ENCODE measurements around the gene LIN52.

Gene LIN52

DNA sequence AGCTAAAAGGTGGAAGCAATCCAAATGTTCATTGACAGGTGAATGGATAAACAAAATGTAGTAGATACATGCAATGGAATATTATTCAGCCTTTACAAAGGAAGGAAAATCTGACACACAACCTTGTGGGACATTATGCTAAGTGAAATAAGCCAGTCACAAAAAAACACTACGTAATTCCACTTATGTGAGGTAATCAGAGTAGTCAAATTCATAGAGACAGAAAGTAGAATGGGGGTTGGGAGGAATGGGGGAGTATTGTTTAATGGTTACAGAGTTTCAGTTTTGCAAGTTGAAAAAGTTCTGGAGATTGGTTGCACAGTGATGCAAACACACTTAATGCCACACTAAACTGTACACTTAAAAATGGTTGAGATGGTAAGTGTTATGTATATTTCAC lies 62.8 kb downstream of the LIN52 start:
- Histone ChIP-seq H3K4me1 (ENCODE audit: insufficient read depth, low read length) (no peaks in the 10 kb centered on the region), H3K27me3 (ENCODE audit: control insufficient read depth in 1 of 2, insufficient read depth in 2 of 2, low read length in 2 of 2) (no peaks in the 10 kb centered on the region), H3K4me3 (ENCODE audit: low read depth in 1 of 2, low read length in 2 of 2) (no peak overlapping the region), H3K27ac (ENCODE audit: low read depth, low read length) (no peak overlapping the region), H3K9me3 (ENCODE audit: low read length) (no peaks in the 10 kb centered on the region), H3K9ac (ENCODE audit: low read length) (no peak overlapping the region), H3K36me3 (ENCODE audit: insufficient read depth, low read length) (no peaks in the 10 kb centered on the region)

DNA sequence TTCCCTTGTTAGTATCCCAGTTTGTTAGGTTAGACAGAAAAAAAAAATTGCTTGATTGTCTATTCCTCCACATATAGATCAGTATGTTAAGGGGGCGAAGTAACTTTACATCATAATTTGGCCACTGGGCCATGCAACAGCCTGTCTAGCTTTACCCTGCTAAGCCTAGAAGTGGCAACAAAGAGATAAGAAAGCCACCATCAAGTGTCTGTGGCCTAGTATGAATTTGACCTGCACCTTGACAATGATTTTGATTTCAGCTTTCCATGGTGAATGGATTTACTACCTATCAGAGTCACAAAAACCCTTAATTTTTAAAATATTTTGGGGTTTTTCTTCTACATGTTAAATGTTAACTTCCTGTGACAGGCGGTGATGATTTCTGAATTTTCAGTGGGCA lies 63.9 kb downstream of the LIN52 start:
- H3K4me3 ChIP-seq (ENCODE audit: low read depth in 1 of 2, low read length in 2 of 2), result no peak overlapping the region
- no peak overlapping the region for H3K9ac ChIP-seq (ENCODE audit: low read length)
- no peaks in the 10 kb centered on the region for H3K27me3 ChIP-seq (ENCODE audit: control insufficient read depth in 1 of 2, insufficient read depth in 2 of 2, low read length in 2 of 2)
- H3K27ac ChIP-seq (ENCODE audit: low read depth, low read length), result no peak overlapping the region
- no peaks in the 10 kb centered on the region for H3K4me1 ChIP-seq (ENCODE audit: insufficient read depth, low read length)
- no peaks in the 10 kb centered on the region for H3K36me3 ChIP-seq (ENCODE audit: insufficient read depth, low read length)
- H3K9me3 ChIP-seq (ENCODE audit: low read length), result no peaks in the 10 kb centered on the region

DNA sequence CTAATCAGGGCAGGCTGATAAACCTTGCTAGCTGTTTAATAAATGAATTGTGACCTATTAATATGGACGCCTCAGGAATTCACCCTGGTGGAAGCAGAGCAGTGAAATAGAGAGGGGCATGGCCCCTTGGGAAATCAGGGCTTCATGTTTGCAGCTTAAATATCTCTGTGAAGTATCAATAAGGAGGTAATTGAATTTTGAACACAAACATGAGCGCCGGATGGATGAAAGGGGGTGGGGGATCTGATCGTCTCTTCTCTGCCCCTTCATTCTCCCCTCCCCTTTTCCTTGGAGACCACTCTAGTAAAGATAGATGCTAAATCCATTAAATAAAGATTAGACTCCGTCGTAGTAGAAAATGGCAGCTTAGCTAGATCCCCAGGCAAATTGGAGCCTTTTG lies 70.5 kb downstream of the LIN52 start:
- H3K27me3 ChIP-seq (ENCODE audit: control insufficient read depth in 1 of 2, insufficient read depth in 2 of 2, low read length in 2 of 2), result no peaks in the 10 kb centered on the region
- H3K4me3 ChIP-seq (ENCODE audit: low read depth in 1 of 2, low read length in 2 of 2), result no peak overlapping the region
- no peaks in the 10 kb centered on the region for H3K4me1 ChIP-seq (ENCODE audit: insufficient read depth, low read length)
- H3K9ac ChIP-seq (ENCODE audit: low read length), result no peak overlapping the region
- no peak overlapping the region for H3K27ac ChIP-seq (ENCODE audit: low read depth, low read length)
- H3K9me3 ChIP-seq (ENCODE audit: low read length), result no peaks in the 10 kb centered on the region
- no peaks in the 10 kb centered on the region for H3K36me3 ChIP-seq (ENCODE audit: insufficient read depth, low read length)

DNA sequence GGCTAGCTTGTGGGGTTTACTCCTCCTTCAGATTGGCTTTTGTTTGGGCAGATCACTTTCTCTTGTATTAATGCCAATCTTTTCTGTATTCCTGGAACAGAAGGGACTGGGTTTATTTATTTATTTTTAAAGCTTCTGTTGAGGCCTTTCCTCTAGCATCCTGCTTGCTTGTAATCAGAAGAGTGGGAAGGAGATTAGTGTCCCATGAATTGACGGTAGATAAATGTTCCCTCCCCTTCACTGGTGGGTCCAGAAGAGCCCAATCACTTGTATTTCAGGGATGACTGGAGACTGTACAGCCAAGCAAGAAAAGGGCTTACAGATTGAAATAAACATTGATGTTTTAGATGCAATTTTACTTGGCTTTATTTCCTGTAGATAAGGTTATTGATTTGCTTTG lies 71.0 kb downstream of the LIN52 start:
- Histone ChIP-seq H3K36me3 (ENCODE audit: insufficient read depth, low read length) (no peaks in the 10 kb centered on the region), H3K9ac (ENCODE audit: low read length) (no peak overlapping the region), H3K4me3 (ENCODE audit: low read depth in 1 of 2, low read length in 2 of 2) (no peak overlapping the region), H3K27ac (ENCODE audit: low read depth, low read length) (no peak overlapping the region), H3K4me1 (ENCODE audit: insufficient read depth, low read length) (no peaks in the 10 kb centered on the region), H3K9me3 (ENCODE audit: low read length) (no peaks in the 10 kb centered on the region), H3K27me3 (ENCODE audit: control insufficient read depth in 1 of 2, insufficient read depth in 2 of 2, low read length in 2 of 2) (no peaks in the 10 kb centered on the region)

DNA sequence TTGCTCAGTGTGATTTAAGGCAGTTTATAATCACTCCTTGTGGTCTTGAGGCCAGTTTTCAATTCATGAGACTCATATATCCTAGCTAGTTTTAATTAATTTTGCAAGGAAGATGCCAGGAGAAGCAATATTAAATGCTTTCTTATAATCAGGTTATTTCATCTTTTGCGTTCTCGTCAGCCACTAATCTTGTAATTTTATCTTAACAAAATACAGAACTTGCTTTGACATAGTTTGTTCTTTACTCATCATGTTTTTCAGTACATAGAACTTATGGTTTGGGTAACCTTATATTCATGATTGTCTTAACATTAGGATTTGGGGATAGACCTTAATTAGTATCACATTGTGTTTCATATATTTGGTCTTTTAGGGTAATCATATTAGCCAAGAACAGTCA lies 76.0 kb downstream of the LIN52 start:
- Histone ChIP-seq H3K27me3 (ENCODE audit: control insufficient read depth in 1 of 2, insufficient read depth in 2 of 2, low read length in 2 of 2) (no peaks in the 10 kb centered on the region), H3K36me3 (ENCODE audit: insufficient read depth, low read length) (no peaks in the 10 kb centered on the region), H3K4me1 (ENCODE audit: insufficient read depth, low read length) (no peaks in the 10 kb centered on the region), H3K27ac (ENCODE audit: low read depth, low read length) (no peak overlapping the region), H3K4me3 (ENCODE audit: low read depth in 1 of 2, low read length in 2 of 2) (no peak overlapping the region), H3K9ac (ENCODE audit: low read length) (no peak overlapping the region), H3K9me3 (ENCODE audit: low read length) (no peaks in the 10 kb centered on the region)

DNA sequence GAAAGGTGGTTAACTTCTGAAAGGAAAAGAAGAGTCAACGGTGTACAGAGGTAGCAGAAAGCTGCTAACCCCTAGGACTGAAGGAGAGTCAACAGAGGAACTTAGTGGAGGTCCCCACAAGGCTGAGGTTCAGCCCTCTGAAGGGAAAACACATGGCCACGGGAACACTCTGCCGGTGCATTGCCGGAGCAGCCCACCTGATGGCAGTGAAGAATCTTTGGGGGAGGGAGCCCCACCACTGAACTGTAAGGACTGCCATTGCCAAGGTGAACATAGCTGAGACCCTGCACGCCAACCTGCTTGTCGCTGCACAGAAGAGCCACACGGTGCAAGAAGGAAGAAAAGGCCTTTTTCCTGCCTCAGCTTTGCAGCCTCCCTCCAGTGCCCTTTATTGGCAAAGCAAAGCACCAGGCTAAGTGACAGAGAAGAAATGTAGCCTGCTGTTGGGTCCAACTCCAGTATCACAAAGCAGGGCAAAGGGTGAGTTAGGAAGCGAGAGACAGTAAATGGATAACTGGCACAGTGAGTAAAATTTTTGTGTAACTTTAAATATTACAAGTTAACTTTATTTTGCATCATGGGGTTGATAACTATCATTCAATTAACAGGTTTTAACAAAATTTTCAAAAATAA lies 76.9 kb downstream of the LIN52 start:
- H3K36me3 ChIP-seq (ENCODE audit: insufficient read depth, low read length), result no peaks in the 10 kb centered on the region
- H3K9ac ChIP-seq (ENCODE audit: low read length), result no peak overlapping the region
- H3K4me1 ChIP-seq (ENCODE audit: insufficient read depth, low read length), result no peaks in the 10 kb centered on the region
- H3K27ac ChIP-seq (ENCODE audit: low read depth, low read length), result no peak overlapping the region
- no peaks in the 10 kb centered on the region for H3K27me3 ChIP-seq (ENCODE audit: control insufficient read depth in 1 of 2, insufficient read depth in 2 of 2, low read length in 2 of 2)
- H3K9me3 ChIP-seq (ENCODE audit: low read length), result no peaks in the 10 kb centered on the region
- H3K4me3 ChIP-seq (ENCODE audit: low read depth in 1 of 2, low read length in 2 of 2), result no peak overlapping the region

DNA sequence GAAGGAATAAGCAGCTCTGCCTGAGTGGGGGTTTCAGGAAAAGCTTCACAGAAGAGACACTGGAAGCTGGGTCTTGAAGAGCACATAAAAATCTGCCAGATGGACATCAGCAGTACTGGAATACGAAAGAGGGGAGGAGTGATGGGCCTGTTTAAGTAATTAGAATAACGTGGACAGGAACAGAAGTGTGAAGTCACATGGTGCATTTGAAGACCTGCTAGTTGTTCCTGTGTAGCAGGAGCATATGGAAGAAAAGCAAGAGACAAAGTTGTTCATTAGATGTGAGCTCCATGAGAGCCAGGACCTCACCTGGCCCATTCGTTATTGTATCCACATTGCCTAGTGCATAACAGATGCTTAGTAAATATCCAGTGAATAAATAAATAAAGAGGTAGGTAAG lies 85.2 kb downstream of the LIN52 start:
- Histone ChIP-seq H3K36me3 (ENCODE audit: insufficient read depth, low read length) (no peaks in the 10 kb centered on the region), H3K4me1 (ENCODE audit: insufficient read depth, low read length) (no peaks in the 10 kb centered on the region), H3K9ac (ENCODE audit: low read length) (no peak overlapping the region), H3K27ac (ENCODE audit: low read depth, low read length) (no peak overlapping the region), H3K9me3 (ENCODE audit: low read length) (no peaks in the 10 kb centered on the region), H3K27me3 (ENCODE audit: control insufficient read depth in 1 of 2, insufficient read depth in 2 of 2, low read length in 2 of 2) (no peaks in the 10 kb centered on the region), H3K4me3 (ENCODE audit: low read depth in 1 of 2, low read length in 2 of 2) (no peak overlapping the region)

DNA sequence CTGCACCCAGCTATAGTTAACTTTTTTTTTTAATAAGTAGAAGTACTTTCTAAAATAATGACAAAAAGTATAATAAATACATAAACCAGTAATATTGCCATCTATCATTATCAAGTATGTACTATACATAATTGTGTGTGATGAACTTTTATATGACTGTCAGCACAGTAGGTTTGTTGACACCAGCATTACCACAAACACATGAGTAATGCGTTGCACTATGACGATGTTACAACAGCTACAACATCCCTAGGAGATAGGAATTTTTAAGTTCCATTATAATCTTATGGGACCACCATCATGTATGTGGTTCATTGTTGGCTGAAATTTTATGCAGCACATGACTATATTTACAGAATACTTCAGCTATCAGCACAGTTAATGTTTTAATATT lies 91.6 kb downstream of the LIN52 start:
- no peak overlapping the region for H3K27ac ChIP-seq (ENCODE audit: low read depth, low read length)
- no peaks in the 10 kb centered on the region for H3K4me1 ChIP-seq (ENCODE audit: insufficient read depth, low read length)
- H3K36me3 ChIP-seq (ENCODE audit: insufficient read depth, low read length), result no peaks in the 10 kb centered on the region
- H3K9ac ChIP-seq (ENCODE audit: low read length), result no peak overlapping the region
- no peak overlapping the region for H3K4me3 ChIP-seq (ENCODE audit: low read depth in 1 of 2, low read length in 2 of 2)
- H3K27me3 ChIP-seq (ENCODE audit: control insufficient read depth in 1 of 2, insufficient read depth in 2 of 2, low read length in 2 of 2), result no peaks in the 10 kb centered on the region
- H3K9me3 ChIP-seq (ENCODE audit: low read length), result no peaks in the 10 kb centered on the region

DNA sequence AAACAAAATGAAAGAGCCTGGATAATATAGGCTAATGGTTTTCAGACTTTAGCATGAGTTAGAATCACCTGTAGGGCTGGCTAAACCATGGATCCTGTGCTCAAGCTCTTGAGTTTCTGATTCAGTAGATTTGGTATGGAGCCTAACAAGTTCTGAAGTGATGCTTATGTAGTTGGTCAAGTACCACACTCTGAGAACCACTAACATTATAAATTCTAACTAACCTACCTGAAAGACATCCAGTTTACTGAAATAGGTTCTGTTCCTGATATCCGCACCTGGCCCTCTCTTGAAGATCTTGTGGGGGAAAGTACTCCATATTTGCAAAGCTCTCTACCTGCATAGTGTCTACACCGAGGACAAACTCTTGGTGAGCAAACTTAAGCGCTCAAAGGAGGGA lies 95.1 kb downstream of the LIN52 start:
- H3K9me3 ChIP-seq (ENCODE audit: low read length), result no peaks in the 10 kb centered on the region
- H3K4me1 ChIP-seq (ENCODE audit: insufficient read depth, low read length), result no peaks in the 10 kb centered on the region
- H3K9ac ChIP-seq (ENCODE audit: low read length), result no peak overlapping the region
- H3K27ac ChIP-seq (ENCODE audit: low read depth, low read length), result no peak overlapping the region
- H3K36me3 ChIP-seq (ENCODE audit: insufficient read depth, low read length), result no peaks in the 10 kb centered on the region
- H3K4me3 ChIP-seq (ENCODE audit: low read depth in 1 of 2, low read length in 2 of 2), result no peak overlapping the region
- H3K27me3 ChIP-seq (ENCODE audit: control insufficient read depth in 1 of 2, insufficient read depth in 2 of 2, low read length in 2 of 2), result no peaks in the 10 kb centered on the region

DNA sequence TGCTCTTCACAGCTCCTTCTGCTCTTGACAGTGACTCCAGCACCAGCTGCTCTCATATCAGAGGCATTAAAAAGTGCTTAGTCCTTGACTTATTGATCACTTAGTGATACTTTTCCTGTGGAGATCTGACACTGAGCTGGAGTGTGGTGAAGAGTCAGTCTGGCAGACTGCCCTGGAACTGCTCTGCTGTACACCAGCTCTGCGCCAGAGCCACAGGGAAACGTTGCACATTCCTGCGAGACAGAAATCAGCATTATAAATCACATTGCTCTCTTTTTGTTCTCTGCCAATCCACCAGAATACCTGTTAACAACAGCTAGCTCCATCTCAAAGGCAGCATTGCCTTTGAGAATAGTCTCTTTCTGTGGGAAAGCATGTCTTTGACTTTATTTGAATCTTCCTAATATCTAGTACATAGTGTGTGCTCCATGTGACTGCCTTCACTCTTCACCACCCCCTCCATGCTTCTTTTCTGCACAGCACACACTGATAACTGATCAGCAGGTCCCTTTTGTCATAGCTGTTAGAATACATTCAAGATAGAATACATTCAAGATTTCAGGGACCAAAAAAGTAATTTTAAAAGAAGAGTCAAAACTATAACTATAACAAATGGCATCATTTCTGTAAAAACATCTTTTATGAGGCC lies 106.3 kb downstream of the LIN52 start:
- Histone ChIP-seq H3K9me3 (ENCODE audit: low read length) (no peaks in the 10 kb centered on the region), H3K36me3 (ENCODE audit: insufficient read depth, low read length) (no peaks in the 10 kb centered on the region), H3K27ac (ENCODE audit: low read depth, low read length) (no peak overlapping the region), H3K4me3 (ENCODE audit: low read depth in 1 of 2, low read length in 2 of 2) (no peak overlapping the region), H3K27me3 (ENCODE audit: control insufficient read depth in 1 of 2, insufficient read depth in 2 of 2, low read length in 2 of 2) (no peaks in the 10 kb centered on the region), H3K9ac (ENCODE audit: low read length) (no peak overlapping the region), H3K4me1 (ENCODE audit: insufficient read depth, low read length) (no peaks in the 10 kb centered on the region)

DNA sequence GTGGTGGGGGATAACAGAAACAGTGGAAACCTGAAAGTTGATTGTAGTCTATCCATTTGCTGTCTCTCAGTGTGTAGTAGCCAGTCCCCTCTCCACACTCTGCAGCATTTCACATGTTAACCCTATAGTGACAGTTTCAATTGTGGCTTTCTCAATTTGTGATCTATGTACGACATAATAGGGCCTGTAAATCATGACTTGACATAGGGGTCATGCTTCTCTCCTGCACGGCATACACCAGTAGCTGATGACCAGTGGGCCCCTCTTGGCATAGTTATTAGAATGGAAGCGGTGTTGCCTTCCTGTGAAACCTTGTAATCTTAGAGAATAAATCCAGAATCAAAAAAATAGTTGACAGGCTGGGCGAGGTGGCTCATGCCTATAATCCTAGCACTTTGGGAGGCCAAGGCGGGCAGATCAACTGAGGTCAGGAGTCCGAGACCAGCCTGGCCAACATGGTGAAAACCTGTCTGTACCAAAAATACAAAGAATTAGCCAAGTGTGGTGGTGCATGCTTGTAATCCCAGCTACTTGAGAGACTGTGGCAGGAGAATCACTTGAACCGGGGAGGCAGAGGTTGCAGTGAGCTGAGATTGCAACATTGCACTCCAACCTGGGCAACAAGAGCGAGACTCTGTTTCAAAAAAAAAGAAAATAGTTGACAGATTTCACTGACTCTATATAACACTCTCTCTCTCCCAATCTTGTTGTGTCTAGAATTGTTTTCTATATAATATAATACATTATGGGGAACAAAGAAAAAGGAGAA lies 109.9 kb downstream of the LIN52 start:
- Histone ChIP-seq H3K4me1 (ENCODE audit: insufficient read depth, low read length) (no peaks in the 10 kb centered on the region), H3K27ac (ENCODE audit: low read depth, low read length) (no peak overlapping the region), H3K9me3 (ENCODE audit: low read length) (no peaks in the 10 kb centered on the region), H3K4me3 (ENCODE audit: low read depth in 1 of 2, low read length in 2 of 2) (no peak overlapping the region), H3K36me3 (ENCODE audit: insufficient read depth, low read length) (peaks cover 9% of the 10 kb centered on the region), H3K27me3 (ENCODE audit: control insufficient read depth in 1 of 2, insufficient read depth in 2 of 2, low read length in 2 of 2) (no peaks in the 10 kb centered on the region), H3K9ac (ENCODE audit: low read length) (no peak overlapping the region)

Data from muscle layer of colon (tissue), 2 donors.